Peyer's patch (tissue), 4 donors: ENCODE measurements around the gene SLC35D2.

Experiments
- CTCF ChIP-seq, 6 experiments: fragments of 450-650 bp in 4 of 6; fragments of 200-600 bp in 2 of 6; sonication (generic) in 1 of 6; IDR thresholded peaks; one replicate each; pipeline ENCODE4 v1.5.1; 2017 to 2019; ENCODE audit warnings: antibody characterized with exemption in 6 of 6, mild to moderate bottlenecking in 3 of 6, moderate library complexity in 1 of 6
- POLR2A ChIP-seq, 2 donors: fragments of 450-650 bp; IDR thresholded peaks; one replicate each; pipeline ENCODE4 v1.5.1; 2017; ENCODE audit warnings: antibody characterized with exemption in 2 of 2, mild to moderate bottlenecking in 2 of 2, moderate library complexity in 2 of 2

- TF ChIP-seq POLR2A (IDR thresholded peaks at IDR 0.05) (no peak), CTCF (IDR thresholded peaks at IDR 0.05) (no peak)
Observed at GRCh38 chr9:96367943-96368342, 15.6 kb downstream of the SLC35D2 start.
